NK-92 treated with Interleukin-12 subunit alpha and Interleukin-12 subunit beta, amount 100 ng/mL, for 24 hours (cell line): ENCODE results near the gene KCNQ2.

ENCODE experiments used
- DNase-seq: peaks from one replicate; lab custom pipeline; 2025; lab: John Stamatoyannopoulos, UW

KCNQ2 gene

DNA sequence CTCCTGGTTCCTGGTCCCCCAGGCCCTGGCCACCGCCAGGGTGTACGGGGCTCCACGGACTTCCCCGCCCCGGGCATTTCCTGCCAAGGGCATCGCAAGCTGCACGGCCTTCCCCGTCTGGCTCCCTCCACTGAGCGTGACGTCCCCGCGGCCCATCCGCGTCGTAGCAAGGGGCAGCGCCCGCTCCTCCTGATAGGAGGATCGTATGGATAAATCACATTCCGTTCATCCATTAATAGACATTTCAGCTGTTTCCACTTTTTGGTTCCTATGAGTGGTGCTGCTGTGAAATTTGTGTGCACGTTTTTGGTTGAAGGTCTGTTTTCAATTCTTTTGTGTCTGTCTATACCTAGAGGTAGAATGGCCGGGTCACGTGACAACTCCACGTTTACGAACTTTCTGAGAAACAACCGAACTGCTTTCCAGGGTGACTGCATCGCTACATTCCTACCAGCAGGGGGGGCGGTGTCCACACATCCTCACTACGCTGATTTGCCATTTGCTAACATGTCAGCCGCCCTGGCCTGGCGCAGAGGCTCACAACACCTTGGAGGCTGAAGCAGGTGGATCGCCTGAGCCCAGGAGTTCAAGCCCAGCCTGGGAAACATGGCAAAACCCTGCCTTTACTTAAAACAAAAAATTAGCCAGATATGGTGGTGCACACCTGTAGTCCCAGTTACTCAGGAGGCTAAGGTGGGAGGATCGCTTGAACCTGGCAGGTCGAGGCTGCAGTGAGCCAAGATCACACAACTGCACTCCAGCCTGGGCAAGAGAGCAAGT, 37.7 kb downstream of the KCNQ2 start:
- peak; percentile 23 for DNase-seq

GRCh38 chr20:63433756-63434531, 38.5 kb downstream of the KCNQ2 start:
- no peak for DNase-seq

DNA sequence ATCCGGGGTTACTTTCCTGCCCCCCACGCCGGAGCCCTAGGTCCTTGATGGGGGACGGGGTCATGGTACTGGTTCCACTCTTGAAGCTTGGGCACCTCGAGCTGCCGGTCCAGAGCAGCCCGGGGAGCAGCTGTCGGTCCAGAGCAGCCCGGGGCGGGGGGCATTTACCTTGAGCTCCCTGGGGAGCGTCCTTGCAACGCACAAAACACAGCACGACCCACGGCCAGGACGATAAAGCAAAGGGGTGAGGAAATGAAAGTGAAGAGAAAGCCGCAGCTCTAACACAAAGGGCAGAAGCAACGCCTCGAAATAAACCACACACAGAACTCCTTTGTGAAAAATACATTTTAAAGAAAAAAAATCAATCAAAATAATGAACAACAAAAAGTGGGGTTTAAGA, 39.1 kb downstream of the KCNQ2 start:
- no peak for DNase-seq

GRCh38 chr20:63432577-63433325, 39.7 kb downstream of the KCNQ2 start:
- no peak for DNase-seq

DNA sequence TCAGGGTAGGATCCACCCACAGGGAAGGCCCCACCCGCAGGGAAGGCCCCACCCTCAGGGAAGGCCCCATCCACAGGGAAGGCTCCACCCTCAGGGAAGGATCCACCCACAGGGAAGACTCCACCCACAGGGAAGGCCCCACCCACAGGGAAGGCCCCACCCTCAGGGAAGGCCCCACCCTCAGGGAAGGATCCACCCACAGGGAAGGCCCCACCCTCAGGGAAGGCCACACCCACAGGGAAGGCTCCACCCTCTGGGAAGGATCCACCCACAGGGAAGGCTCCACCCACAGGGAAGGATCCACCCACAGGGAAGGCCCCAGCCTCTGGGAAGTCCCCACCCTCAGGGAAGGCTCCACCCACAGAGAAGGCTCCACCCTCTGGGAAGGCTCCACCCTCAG, 40.5 kb downstream of the KCNQ2 start:
- DNase-seq, result no peak

DNA sequence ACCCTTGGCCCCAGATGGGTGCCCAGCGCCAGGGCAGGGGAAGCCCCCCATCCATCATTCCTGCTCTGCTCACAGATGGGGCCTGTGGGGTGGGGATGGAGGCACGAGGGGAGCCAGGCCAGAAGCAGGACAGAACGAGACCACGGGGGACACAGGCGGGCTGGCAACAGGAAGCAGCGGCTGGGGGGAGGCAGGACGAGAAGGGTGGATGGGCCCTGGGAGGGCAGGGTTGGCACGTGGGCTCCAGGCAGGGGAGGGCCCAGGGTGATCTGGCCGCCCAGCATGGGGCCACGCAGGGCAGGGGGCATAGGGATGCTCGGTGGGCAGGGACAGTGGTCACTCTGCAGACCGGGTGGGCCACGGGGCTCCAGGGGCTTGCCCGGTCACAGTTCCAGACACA, 41.6 kb downstream of the KCNQ2 start:
- no peak for DNase-seq

DNA sequence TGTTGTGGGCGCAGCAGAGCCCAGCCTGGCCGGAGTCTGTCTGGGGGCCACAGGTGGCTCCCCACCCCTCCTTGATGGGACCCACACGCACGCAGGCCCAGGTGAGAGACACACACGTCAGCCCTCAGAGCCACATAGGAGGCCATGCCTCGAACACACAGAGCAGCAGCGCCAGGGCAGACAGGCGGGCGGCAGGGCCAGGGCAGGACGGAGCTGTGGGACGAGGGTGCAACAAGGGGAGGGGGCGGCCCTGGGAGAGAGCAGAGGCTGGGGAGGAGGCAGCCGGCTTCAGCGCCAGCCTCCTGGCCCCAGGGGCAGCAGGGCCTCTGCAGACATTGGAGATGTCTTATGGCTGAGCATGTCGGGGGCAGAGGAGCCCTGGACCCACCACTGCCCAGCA, 42.5 kb downstream of the KCNQ2 start:
- DNase-seq, result no peak

DNA sequence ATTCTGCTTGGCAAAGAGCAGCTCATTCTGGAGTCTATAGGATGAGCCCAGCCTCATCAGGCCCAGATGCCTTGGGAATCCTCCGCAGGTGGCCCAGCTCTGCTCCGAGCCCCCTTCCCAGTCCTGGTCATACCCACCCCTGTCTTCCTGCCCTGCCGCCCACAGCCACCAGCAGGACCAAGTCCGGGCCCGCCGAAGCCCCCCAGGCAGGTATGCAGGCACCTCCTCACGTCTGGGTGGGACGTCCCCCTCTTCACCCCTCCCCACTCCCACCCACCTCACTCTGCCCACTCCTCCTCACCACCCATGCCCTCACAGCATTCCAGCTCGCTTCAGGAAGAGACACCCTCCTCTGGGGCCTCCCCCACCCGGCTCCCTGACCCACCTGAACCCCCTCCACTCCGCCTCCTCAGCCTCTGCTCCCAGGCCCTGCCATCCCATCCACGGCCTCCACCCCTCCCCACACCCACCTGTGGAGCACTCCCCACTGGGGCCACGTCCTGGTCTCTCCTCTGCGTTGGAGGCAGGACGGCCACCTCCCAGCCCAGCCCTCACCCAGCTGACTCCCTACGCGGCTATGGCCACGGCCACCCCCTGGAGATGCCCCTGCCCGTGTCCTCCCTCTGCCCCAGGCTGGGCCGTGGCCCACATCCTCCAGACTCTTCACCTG, 43.4 kb downstream of the KCNQ2 start:
- DNase-seq, result no peak

- DNase-seq, result no peak
These were observed 44.6 kb downstream of the KCNQ2 start for GRCh38 chr20:63427724-63428330.

- no peak for DNase-seq
These were observed 45.2 kb downstream of the KCNQ2 start for GRCh38 chr20:63427206-63427605.

- DNase-seq, result no peak
These were observed 46.5 kb downstream of the KCNQ2 start for GRCh38 chr20:63425846-63426485.

GRCh38 chr20:63424613-63425012, 47.8 kb downstream of the KCNQ2 start:
- DNase-seq, result no peak

DNA sequence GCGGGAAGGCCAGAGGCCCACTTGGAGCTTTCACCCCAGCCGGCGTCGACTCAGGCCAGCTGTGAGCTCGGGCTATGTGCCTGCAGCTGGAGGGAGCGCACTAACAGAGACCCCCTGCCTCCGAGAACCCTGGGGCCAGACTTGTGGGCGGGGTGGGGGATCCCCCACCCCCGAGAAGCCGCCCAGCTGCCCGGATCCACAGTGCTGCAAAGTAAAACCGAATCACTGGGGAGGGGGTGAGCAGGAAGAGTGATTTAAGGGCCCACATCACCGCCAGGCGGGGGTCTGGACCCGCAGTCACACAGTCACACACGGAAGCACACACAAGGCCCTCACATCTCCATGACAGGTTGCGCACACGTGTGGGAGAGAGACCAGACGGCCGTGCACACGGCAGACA, 48.7 kb downstream of the KCNQ2 start:
- no peak for DNase-seq

DNA sequence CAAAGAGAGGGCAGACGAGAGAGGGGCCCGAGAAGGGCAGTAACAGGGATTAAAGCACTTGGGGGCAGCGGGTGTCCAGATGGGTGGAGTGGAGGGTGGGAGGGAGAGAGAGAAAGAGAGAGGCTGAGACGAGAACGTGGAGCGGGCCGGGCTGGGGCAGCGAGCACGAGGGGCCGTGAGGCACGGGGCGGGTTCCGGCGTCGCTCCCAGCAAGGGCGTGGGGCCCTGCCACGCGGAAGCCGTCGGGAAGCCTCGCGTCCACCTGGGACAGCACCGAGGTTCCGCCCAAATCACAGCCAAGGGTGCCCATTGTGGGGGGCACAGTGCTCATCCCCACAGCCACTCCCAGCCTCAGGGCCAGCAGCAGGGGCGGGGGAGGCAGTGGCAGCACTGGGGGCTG, 49.8 kb downstream of the KCNQ2 start:
- DNase-seq, result no peak

GRCh38 chr20:63421913-63422312, 50.5 kb downstream of the KCNQ2 start:
- no peak for DNase-seq

DNA sequence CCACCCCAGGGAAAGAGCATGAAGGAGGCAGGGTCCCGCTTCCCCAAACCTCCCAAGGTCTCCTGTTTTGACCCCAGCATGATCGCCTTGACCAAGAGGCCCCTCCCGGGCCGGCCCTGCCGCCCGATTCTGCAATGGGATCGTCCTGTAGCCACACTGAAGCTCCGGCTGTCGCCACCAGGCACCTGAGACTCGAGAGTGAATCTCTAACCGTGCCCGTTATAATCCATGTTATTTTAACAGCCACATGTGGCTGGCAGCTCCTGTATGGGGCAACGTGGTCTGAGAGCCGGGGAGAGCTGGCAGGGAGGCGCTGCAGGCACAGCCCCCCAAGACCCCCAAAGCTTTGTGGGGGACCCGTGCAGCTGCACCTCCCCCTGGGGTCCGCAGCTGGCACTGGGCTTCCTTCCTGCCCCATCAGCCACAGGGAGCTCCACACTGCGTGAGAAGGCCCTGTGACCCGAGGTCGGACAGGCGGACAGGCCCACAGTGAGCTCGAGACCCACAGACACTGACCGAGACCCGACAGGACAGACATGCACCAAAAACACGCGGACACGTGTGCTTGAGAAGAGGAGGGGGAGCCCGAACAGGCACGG, 51.3 kb downstream of the KCNQ2 start:
- no peak for DNase-seq

DNA sequence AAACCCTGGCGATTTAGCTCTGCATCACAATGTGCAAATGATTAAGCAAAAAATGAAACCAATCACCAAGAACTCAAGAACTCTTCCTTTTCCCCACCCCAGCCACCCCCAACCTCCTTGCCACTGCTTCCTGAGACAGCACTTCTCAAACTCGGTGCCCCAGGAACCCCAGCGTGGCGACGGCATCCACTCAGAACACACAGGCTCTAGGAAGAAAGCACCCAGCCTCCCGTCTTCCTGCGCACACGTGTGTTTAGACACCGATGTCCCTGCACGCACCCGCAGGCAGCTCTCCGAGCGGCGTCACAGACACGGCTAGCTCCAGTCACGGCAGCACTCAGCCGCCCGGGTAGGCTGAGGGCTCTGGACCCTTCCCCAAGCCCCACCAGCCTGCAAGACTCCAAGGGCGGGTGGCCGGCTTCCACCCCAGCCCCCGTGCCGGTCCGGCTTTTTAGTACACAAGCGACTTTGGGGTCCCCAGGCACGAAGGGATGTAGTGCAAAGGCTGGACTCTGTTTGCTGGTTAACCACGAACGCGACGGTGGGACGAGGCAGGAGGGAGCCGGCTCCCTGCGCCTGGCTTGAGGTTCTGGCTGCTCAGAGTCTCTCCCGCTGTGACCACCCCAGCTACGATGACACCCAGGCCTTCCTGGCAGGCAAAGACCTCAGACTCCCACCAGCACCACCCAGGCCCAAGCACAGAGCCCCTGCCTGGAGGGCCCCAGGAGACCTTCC, 51.9 kb downstream of the KCNQ2 start:
- no peak for DNase-seq

DNA sequence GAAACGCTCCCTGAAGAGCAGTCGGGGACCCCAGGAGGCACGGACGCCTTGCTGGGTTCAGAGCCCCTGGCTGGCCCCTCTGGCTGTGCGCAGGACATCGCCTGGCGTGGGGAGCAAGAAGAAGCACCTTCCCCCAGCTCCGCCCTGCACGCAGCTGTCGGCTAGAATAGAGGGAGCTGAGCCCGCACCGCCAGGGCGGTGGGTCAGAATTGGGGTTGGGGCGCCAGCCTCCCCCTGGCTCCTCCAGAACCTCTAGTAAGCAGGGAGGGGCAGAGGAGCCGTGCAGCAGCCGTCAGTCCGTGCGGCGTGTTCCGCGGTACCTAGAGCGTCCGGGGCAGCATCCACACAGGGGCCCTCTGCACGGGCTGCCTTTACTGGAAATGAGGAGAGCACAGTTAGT, 53.2 kb downstream of the KCNQ2 start:
- DNase-seq, result no peak

- DNase-seq, result no peak
These were observed 53.8 kb downstream of the KCNQ2 start for GRCh38 chr20:63418617-63419016.

GRCh38 chr20:63417738-63418120, 54.7 kb downstream of the KCNQ2 start:
- no peak for DNase-seq
